ENCODE data around the gene ABI3BP.

DNA sequence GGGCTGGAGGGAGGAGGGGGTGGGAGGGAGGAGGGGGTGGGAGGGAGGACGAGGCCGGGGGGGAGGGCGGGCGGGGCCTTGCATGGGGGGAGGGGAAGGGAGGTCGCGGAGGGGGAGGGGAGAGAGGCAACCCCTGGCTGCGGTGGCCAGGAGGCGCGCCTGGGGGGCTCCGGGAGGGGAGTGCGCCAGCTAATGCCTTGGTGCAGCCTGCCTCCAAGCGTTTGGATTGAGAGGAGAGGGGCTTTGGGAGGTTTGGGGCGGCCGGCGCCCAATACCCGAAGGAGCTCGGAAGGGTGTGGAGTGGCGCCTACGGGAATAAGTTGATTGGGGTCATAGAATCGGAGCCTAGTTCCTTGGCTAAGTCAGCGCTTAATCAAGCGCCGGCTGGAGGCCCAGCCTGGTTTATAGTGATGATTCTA lies 283.4 kb downstream of the ABI3BP start:
- TF ChIP-seq ATF1 (CRISPR knock-in tag; IDR thresholded peaks at IDR 0.05), result no peak
- TF ChIP-seq, protein P1, sequence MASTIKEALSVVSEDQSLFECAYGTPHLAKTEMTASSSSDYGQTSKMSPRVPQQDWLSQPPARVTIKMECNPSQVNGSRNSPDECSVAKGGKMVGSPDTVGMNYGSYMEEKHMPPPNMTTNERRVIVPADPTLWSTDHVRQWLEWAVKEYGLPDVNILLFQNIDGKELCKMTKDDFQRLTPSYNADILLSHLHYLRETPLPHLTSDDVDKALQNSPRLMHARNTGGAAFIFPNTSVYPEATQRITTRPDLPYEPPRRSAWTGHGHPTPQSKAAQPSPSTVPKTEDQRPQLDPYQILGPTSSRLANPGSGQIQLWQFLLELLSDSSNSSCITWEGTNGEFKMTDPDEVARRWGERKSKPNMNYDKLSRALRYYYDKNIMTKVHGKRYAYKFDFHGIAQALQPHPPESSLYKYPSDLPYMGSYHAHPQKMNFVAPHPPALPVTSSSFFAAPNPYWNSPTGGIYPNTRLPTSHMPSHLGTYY (CRISPR knock-in tag; IDR thresholded peaks at IDR 0.05), result no peak
- TF ChIP-seq, protein P2, sequence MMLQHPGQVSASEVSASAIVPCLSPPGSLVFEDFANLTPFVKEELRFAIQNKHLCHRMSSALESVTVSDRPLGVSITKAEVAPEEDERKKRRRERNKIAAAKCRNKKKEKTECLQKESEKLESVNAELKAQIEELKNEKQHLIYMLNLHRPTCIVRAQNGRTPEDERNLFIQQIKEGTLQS (CRISPR knock-in tag; conservative IDR thresholded peaks at IDR 0.05), result no peak
- TF ChIP-seq, protein P3, sequence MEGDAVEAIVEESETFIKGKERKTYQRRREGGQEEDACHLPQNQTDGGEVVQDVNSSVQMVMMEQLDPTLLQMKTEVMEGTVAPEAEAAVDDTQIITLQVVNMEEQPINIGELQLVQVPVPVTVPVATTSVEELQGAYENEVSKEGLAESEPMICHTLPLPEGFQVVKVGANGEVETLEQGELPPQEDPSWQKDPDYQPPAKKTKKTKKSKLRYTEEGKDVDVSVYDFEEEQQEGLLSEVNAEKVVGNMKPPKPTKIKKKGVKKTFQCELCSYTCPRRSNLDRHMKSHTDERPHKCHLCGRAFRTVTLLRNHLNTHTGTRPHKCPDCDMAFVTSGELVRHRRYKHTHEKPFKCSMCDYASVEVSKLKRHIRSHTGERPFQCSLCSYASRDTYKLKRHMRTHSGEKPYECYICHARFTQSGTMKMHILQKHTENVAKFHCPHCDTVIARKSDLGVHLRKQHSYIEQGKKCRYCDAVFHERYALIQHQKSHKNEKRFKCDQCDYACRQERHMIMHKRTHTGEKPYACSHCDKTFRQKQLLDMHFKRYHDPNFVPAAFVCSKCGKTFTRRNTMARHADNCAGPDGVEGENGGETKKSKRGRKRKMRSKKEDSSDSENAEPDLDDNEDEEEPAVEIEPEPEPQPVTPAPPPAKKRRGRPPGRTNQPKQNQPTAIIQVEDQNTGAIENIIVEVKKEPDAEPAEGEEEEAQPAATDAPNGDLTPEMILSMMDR (IDR thresholded peaks at IDR 0.05), result no peak
- no peak for TF ChIP-seq RELA (CRISPR knock-in tag; IDR thresholded peaks at IDR 0.05; ENCODE audit: borderline replicate concordance)
- no peak for TF ChIP-seq CBFB (CRISPR knock-in tag; IDR thresholded peaks at IDR 0.05; ENCODE audit: low read depth)
- TF ChIP-seq, protein P4, sequence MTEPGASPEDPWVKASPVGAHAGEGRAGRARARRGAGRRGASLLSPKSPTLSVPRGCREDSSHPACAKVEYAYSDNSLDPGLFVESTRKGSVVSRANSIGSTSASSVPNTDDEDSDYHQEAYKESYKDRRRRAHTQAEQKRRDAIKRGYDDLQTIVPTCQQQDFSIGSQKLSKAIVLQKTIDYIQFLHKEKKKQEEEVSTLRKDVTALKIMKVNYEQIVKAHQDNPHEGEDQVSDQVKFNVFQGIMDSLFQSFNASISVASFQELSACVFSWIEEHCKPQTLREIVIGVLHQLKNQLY (CRISPR knock-in tag; IDR thresholded peaks at IDR 0.05), result no peak
- TF ChIP-seq, protein P5, sequence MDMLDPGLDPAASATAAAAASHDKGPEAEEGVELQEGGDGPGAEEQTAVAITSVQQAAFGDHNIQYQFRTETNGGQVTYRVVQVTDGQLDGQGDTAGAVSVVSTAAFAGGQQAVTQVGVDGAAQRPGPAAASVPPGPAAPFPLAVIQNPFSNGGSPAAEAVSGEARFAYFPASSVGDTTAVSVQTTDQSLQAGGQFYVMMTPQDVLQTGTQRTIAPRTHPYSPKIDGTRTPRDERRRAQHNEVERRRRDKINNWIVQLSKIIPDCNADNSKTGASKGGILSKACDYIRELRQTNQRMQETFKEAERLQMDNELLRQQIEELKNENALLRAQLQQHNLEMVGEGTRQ (CRISPR knock-in tag; IDR thresholded peaks at IDR 0.05), result no peak
- no peak for TF ChIP-seq MXD4 (CRISPR knock-in tag; IDR thresholded peaks at IDR 0.05; ENCODE audit: borderline replicate concordance)
